Measurements from ENCODE around the gene TAS2R43.
"Not testable (repeated sequence)": the region's sequence is repeated elsewhere in the genome, so short reads cannot be mapped to it uniquely, and the experiment has no call there.

The TAS2R43 gene

DNA sequence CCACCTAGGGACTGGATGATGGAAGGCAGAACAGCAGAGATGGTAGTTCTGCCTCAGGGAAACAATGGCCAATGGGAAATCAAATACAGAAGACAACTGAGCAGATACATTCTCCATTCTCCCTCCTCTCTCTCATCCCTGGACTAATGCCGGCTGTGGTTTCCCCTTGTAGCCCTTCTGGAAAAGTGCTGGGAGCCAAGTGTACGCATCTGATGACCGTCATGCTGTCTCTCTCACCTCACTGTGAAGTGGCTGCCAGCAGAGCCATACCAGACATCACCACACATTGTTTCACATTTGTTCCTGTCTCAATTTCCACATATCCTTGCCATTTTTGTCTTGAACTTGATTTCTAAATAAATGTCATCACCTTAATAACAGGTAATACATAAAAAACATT, 33.1 kb downstream of the TAS2R43 start:
- no peak for DNase-seq

GRCh38 chr12:11055306-11055705, 36.8 kb downstream of the TAS2R43 start:
- DNase-seq = no peak

GRCh38 chr12:11049806-11050531, 42.1 kb downstream of the TAS2R43 start:
- not testable (repeated sequence) for DNase-seq

DNA sequence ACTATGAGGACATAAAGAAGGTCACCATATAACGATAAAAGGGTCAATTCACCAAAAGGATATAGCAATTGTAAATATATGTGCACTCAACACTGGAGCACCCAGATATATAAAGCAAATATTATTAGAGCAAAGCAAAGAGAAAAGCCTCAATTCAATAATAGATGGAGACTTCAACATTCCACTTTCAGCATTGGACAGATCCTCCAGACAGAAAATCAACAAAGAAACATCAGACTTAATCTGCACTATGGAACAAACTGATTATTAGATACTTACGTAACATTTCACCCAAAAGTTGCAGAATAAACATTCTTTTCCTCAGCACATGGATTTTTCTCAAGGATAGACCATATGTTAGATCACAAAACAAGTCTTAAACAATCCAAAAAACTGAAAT, 50.7 kb downstream of the TAS2R43 start:
- DNase-seq = not testable (repeated sequence)

All from activated CD4-positive, alpha-beta T cell treated with anti-CD3 and anti-CD28 coated beads, Interleukin-2, amount 50 U/mL, for 1 hour (primary cell).